Lower lobe of right lung (tissue), 2 donors: ENCODE data around the gene NENF. TPM values are rescaled to one million over a fixed set of nuclear protein-coding genes. Genes with fewer than 3 reads are reported as not detected.
A peak's percentile ranks its signal among the peaks of the same experiment; 100 is the strongest.

Experiments
- ATAC-seq, 2 donors: fragments of 200-7000 bp; cut with Tn5 transposase; one replicate each; pipeline ENCODE4 v1.9.1; 2020 to 2022; ENCODE audit warnings: mild to moderate bottlenecking in 2 of 2, moderate library complexity in 2 of 2
- DNase-seq: peaks from one replicate; pipeline ENCODE4 v3.0.0-alpha.2; 2020
- H3K27ac ChIP-seq: fragments of 200-600 bp; one replicate; pipeline ENCODE4 v1.8.0; 2022
- H3K27me3 ChIP-seq: fragments of 200-600 bp; one replicate; pipeline ENCODE4 v1.8.0; 2022; ENCODE audit warnings: low read depth
- H3K36me3 ChIP-seq: fragments of 200-600 bp; one replicate; pipeline ENCODE4 v1.8.0; 2022; ENCODE audit warnings: mild to moderate bottlenecking
- H3K4me1 ChIP-seq: fragments of 200-600 bp; one replicate; pipeline ENCODE4 v1.8.0; 2022
- H3K4me3 ChIP-seq: fragments of 200-600 bp; one replicate; pipeline ENCODE4 v1.8.0; 2022; ENCODE audit warnings: mild to moderate bottlenecking
- H3K9me3 ChIP-seq: fragments of 200-600 bp; one replicate; pipeline ENCODE4 v1.8.0; 2022
- intact Hi-C: fragments of 100-400 bp; cut with DNase I; formaldehyde crosslinking; loops from one replicate; pipeline ENCODE4 v1.11.0; 2022
- total RNA-seq: library from RNA; stranded (reverse); fragmentation: NEBNext Ultra II Directional; extraction: Animal tissue kit (Norgen Biotek cat#: 25700); gene quantifications from one replicate; pipeline ENCODE4 v1.2.1, GENCODE V29; 2021
- TF ChIP-seq, protein P1 (sequence below): fragments of 200-600 bp; IDR thresholded peaks from one replicate; pipeline ENCODE4 v1.8.0; 2022; ENCODE audit warnings: antibody characterized with exemption, mild to moderate bottlenecking
- donor health status: DM: no; HTN: yes; CAD: no; lungs with severe emphysema.

The NENF gene
- total RNA-seq, 1 donor from 2014 or later, result 42.3 TPM

DNA sequence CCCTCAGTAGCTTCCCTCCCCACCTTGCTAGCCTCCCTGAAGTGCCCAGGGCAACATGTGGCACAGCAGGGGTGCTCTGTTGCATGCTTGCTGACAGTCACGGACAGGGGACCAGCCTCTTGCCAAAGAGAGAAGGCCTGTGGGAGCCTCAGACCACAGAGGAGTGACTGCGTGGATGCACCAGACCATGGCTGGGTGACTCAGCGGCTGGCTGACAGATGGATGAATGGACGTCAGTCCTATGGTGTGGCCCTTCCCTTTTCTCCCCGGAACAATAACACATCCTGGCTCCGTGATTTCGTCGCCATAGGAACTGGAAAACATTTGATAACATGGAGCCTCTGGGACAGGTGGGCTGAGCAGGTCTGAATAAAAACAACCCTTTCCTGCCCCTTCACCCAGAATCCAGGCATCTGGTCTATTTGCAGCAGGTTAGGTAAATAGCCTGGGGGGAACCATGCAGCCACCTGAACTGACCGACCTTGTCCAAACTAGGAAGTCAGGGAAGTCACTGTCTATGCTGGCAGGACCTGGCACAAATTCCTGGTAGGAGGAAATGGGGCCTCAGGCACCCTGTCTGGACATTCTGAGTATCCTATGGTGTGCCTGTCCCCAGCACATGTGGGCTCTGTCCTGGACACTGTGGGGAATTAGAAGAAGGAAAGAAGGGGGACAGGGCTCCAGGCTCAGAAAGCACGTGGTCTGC is 53.3 kb downstream of the NENF start:
- DNase-seq (peak; percentile 89), ATAC-seq (peak; percentile 72 to 86)
- Histone ChIP-seq H3K27me3 (peaks cover 6% of the 10 kb centered on the region), H3K4me1 (peaks cover 15% of the 10 kb centered on the region), H3K36me3 (no peaks in the 10 kb centered on the region), H3K9me3 (no peaks in the 10 kb centered on the region), H3K4me3 (no peak overlapping the region), H3K27ac (peak overlapping the region; percentile 18)
- intact Hi-C loops, result no loop called here
- TF ChIP-seq, protein P1, sequence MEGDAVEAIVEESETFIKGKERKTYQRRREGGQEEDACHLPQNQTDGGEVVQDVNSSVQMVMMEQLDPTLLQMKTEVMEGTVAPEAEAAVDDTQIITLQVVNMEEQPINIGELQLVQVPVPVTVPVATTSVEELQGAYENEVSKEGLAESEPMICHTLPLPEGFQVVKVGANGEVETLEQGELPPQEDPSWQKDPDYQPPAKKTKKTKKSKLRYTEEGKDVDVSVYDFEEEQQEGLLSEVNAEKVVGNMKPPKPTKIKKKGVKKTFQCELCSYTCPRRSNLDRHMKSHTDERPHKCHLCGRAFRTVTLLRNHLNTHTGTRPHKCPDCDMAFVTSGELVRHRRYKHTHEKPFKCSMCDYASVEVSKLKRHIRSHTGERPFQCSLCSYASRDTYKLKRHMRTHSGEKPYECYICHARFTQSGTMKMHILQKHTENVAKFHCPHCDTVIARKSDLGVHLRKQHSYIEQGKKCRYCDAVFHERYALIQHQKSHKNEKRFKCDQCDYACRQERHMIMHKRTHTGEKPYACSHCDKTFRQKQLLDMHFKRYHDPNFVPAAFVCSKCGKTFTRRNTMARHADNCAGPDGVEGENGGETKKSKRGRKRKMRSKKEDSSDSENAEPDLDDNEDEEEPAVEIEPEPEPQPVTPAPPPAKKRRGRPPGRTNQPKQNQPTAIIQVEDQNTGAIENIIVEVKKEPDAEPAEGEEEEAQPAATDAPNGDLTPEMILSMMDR, result no peak

DNA sequence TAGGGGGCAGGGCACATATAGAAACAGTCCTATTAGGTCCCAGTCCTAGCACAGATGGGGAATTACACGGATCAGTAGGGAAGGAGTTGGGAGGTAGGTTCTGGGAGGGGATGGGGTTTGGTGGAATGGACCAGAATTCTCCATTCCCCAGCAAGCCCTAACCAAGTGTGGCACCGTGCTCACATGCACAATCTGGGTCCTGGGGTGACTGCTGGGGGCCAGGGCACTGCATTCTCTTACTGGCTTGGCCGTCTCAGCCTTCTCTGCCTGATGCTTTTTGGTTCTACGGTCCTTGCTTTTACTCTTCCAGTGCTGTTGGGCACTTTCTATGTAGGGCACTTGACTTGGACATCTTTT is 53.9 kb downstream of the NENF start:
- intact Hi-C loops, result no loop called here
- no peaks in the 10 kb centered on the region for H3K36me3 ChIP-seq
- H3K4me3 ChIP-seq, result no peak overlapping the region
- peaks cover 15% of the 10 kb centered on the region for H3K4me1 ChIP-seq
- peak overlapping the region; percentile 18 for H3K27ac ChIP-seq
- no peaks in the 10 kb centered on the region for H3K9me3 ChIP-seq
- TF ChIP-seq, protein P1, result no peak
- DNase-seq, result no peak
- no peak for ATAC-seq
- H3K27me3 ChIP-seq, result peaks cover 6% of the 10 kb centered on the region

DNA sequence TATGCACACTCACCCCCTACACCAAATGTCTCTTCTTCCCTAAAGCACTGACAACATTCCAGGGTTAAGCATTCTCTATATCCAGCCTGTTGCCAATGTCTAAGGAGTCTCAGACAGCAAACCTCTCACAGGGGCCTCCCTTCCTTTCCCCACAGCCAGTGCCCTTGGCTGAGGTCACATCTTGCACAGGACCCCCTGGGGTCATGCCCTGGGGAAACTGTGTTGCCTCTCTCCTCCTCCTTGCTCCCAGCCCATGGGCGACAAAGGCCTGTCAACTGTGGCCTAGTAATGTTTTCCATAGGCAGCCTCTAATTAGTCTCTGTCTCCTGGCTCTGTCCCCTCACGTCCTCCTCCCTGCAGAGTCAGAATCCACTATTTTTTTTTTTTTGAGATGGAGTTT is 54.6 kb downstream of the NENF start:
- no peak overlapping the region for H3K4me3 ChIP-seq
- H3K27ac ChIP-seq, result no peak overlapping the region
- peaks cover 12% of the 10 kb centered on the region for H3K4me1 ChIP-seq
- ATAC-seq (no peak), DNase-seq (no peak)
- TF ChIP-seq, protein P1, result no peak
- H3K27me3 ChIP-seq, result peaks cover 6% of the 10 kb centered on the region
- intact Hi-C loops, result no loop called here
- no peaks in the 10 kb centered on the region for H3K36me3 ChIP-seq
- no peaks in the 10 kb centered on the region for H3K9me3 ChIP-seq

DNA sequence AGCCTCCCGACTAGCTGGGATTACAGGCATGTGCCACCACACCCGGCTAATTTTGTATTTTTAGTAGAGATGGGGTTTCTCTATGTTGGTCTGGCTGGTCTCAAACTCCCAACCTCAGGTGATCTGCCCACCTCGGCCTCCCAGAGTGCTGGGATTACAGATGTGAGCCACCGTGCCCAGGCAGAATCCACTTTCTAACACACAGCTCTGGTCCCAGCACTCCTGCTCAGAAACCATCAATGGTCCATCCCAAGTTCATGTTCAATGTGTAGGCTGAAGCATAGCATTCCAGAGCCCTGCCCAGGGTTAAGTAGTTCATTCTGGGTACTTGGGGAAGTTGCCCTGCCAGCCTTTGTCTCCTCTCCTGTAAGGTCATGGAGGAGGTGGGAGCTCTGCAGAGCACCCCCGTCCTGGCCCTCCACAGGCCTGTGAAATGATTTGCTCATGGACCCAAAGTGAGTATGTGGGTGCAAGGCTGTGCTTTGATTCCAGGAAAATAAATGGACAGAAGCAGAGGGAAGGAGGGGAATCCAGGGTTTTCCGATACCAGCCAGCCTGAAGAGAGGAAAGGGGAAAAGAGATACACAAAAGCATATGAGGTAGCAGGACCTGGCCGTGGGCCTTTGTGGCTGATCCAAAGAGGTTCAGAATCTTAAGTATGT is 55.2 kb downstream of the NENF start:
- no peak overlapping the region for H3K4me3 ChIP-seq
- DNase-seq, result no peak
- H3K9me3 ChIP-seq, result no peaks in the 10 kb centered on the region
- TF ChIP-seq, protein P1, result no peak
- peaks cover 3% of the 10 kb centered on the region for H3K27me3 ChIP-seq
- H3K27ac ChIP-seq, result no peak overlapping the region
- no peaks in the 10 kb centered on the region for H3K36me3 ChIP-seq
- H3K4me1 ChIP-seq, result peaks cover 10% of the 10 kb centered on the region
- intact Hi-C loops, result no loop called here
- ATAC-seq, result no peak

DNA sequence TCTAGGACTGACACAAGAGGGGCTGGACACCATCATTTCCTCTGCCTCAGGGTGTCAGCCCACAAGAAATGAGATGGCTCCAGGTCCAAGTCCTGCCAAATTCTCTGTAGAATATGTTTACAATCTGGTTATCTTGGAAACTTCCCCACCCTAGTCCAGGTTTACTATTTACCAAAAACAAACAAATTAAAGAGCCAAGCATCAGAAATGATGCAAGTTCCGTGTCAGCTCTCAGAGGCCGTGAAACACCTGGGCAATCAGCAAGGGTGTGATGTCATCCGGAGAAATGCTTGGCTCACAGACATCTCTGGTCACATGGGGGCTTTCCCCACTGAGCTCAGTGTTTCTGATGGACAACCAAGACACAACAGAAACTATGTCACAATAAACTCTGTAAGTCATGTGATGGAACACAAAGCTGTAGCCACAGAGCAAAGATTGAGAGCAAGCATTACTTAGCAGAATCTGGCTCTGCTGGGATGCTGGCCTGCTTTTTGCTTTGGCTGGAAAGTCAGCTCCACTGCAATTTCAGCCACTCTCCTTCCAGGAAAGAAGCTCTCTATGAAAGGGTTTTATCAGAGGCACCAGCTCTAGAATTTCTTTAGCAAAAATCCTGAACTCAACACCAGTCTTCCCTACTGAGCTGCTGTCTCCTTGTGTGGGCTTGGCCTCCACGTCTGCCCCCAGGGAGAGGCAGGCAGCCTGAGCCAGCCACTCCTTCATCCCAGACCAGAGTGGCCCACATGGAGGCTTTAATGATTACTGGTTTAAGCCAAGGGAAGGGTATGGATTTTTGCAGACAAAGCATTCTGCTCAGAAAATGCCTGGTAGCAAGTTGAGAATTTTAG is 55.9 kb downstream of the NENF start:
- peak; percentile 69 to 80 for ATAC-seq
- TF ChIP-seq, protein P1, result no peak
- H3K27ac ChIP-seq, result peak overlapping the region; percentile 54
- intact Hi-C loops, result no loop called here
- no peaks in the 10 kb centered on the region for H3K27me3 ChIP-seq
- no peak for DNase-seq
- no peaks in the 10 kb centered on the region for H3K9me3 ChIP-seq
- peaks cover 10% of the 10 kb centered on the region for H3K4me1 ChIP-seq
- no peak overlapping the region for H3K4me3 ChIP-seq
- H3K36me3 ChIP-seq, result no peaks in the 10 kb centered on the region
